Left forelimb (tissue), 1 donor: ENCODE measurements around the gene SBNO2.

Experiments
- DNase-seq: peaks from one replicate; pipeline ENCODE4 v3.0.0-alpha.2; 2018; ENCODE audit warnings: low spot score

Gene SBNO2

DNA sequence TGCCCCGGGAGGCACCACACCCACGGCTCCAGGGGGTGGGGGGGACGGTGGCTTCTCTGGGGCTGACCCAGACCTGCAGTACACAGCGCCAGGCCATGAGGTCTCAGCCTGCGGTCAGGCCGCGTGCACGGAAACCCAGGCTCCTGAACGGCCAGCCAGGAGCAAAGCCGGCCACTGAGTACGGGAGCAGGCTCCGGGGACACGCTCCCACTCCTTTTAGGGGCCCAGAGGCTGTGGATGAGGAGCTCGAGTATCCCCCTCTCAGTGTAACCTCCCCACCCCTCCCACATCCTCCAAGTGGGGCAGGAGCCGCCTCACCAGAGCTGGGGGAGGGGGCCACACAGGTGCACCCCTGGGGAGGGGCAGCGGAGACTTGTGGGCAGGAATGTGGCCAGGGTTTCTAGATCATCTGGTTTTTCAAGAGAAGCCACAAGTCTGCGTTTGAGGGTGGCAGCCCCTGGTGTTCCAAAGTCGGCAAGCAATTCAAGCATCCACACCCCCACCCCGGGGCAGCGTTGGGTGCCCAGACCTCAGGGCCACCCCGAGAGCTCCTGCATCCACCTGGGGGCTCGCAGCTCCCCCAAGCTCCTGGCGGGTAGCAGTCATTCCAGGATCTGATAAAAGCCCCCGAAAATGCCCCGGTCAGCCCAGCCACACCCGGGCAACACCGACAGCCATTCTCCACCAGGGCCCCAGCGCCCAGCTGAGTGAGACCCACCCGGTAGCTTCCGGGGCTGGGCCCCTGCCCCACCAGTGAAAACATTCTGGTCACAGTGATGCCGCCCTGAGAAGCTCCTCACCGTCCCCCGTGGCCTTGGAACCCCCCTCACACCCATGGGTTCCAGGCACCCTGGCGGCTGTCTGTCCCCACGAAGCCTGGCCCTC, 6.1 kb downstream of the SBNO2 start:
- no peak for DNase-seq

DNA sequence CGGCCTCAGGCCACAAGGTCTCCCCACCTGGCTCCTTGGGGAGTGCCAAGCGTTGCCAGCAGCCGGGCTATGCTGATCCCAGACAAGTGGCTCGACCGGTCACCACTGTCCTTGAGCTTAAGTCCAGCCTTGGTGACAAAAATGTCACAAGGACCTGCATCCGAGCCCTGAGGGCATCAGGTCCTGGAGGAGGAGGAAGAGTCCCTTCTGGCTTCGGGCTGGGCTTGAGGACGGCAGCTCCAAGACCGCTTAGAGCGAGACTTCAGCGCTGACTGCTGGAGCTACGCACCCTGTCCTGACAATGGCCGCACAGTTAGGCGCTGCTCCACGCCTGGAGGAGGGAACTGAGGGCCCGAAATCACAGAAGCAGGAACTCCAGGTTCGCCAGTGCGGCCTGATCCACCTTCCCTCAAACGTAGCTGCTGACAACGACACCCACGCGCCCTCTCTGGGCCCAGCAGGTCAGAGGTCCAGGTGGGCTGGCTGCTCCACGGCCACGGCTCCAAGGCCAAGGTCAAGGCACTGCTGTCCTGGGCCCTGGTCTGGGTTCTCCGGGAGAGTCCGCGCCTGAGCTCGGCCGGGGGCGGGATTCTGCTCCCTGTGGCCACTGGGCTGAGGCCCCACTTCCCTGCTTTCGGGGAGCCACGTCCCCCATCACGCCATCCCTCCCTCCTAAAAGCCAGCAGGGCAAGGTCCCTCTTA, 7.0 kb downstream of the SBNO2 start:
- DNase-seq: no peak

DNA sequence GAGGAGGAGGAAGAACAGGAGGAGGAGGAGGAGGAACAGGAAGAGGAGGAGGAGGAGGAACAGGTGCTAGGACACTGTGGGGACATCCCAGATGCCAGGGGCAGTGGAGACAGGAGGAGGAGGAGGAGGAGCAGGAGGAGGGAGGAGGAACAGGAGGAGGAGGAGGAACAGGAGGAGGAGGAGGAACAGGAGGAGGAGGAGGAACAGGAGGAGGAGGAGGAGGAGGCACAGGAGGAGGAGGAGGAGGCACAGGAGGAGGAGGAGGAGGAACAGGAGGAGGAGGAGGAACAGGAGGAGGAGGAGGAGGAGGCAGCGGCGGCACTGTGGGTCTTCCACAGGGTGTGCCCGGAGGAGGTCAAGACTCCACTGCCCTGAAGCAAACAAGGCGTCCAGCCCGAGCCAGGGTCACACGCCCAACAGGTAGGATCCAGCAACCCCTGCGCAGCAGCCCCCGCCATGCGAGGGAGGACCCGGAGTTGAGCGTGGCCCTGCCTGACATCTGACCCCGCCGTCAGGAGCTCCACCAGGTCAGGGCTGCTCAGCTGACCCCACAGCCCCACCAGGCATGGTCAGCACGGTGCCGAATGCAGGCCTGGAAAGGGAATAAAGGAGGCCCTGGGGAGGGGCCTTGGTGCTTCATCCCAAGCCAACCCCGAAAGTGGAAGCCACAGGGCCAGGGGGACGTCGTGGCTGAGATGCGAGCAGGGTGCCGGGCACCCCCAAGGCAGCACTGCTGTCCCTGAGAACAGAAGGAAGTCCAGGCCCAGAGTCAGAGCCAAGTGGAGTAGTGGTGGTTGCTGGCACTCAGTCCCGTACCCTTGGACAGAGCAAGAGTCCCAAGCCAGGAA, 9.2 kb downstream of the SBNO2 start:
- DNase-seq: no peak

DNA sequence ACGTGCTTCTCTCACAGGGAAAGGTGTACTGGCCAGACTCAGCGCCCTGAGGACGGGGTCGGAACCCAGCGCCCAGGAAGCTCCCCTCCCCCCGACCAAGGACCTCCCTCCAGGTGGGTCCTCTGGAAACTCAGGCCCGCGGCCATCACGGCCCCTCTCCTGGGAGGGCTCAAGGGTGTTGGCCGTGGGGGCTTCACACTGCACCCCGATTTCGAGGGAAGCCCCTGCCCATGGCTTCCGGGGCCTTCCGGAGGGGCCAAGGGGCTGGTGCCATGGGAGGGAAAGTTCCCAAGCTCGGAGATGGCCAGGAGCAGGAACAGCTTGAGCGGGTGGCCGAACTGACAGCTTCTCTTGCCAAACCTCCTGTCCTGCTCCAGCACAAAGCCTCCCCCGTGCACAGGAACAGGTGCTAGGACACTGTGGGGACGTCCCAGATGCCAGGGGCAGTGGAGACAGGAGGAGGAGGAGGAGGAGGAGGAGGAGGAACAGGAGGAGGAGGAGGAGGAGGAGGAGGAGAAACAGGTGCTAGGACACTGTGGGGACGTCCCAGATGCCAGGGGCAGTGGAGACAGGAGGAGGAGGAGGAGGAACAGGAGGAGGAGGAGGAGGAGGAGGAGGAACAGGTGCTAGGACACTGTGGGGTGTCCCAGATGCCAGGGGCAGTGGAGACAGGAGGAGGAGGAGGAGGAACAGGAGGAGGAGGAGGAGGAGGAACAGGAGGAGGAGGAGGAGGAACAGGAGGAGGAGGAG, 10.0 kb downstream of the SBNO2 start:
- no peak for DNase-seq

DNA sequence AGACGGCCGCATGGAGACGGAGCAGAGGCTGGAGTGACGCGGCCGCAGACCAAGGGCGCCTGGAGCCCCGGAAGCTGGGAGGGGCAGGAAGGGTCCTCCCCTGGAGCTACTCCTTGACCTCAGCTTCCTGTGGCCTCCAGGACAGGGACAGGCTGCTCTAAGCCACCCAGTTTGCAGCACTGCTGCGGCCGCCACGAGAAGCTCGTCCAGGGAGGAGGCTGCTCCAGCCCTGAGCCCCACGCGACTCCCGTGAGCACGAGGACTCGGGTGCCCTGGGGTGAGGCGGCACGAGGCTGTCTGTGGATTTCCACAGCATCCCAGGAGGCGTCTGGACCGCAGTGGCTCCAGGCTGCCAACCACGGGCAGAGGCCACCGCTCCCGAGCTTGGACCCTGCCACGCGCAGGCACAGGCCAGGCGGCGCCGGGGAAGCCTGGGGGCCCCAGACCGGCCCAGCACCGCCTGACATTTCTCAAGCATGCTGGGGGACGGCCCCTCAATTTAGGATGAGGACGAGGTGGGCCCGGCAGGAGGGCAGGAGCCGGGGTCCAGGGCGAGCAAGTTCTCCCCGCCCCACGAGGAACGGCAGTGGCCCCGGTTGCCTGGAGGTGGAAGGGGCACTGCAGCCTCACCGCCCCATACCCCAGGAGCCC, 10.7 kb downstream of the SBNO2 start:
- DNase-seq: no peak

DNA sequence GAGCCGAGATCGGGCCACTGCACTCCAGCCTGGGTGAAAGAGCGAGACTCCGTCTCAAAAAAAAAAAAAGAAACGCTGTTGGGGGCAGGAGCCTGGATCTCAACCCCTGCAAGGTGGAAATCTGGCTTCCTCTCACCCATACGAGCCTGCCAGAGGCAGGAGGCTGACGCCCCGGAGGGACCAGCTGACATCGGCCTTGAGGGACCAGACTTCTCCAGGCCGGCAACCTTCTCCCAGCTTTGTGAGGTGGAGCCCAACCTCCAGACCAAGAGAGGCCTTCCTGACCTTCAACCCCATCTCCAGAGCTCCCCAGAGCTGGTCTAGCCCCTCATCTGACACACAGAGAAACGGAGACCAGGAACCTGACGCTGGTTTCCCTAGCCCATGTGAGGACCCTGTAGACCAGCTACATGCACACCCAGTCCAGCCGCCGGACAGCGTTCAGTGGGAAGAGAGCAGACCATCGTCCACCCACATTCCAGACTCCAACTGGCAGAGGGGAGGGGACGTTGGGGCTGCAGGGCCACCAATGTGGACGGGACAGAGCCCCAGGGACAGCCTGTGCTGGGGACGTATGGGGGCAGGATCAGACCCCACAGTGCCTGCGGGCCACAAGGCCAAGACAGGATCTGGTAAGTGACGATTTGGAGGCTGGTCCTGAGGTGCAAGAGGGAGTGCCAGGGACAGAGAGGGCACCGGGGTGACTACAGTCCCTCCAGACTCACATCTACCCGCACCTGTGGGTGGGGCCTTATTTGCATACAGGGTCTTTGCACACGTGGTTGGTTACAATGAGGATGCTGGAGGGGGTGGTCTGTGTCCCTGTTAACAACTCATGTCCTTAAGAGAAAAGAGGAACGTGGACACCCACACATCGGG, 11.4 kb downstream of the SBNO2 start:
- DNase-seq: no peak

DNA sequence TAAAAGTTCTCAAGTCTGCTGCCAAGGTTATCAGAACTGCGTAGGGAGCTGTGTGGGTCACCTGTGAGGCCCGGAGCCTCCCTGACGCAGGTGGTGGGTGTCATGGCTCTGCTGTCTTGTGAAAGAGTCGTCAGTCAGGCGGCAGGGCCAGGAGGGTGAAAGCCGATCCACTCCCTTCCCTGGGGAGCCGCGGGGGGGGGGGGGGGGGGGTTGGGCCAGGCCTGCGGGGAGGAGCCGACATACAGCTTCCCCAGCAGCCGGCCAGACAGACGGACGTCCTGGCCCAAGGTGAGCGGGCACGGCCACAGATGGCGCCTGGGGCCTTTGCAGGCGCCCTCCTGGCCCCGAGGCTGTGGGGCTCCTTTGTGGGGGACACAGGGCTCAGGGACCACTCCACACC, 12.4 kb downstream of the SBNO2 start:
- no peak for DNase-seq

DNA sequence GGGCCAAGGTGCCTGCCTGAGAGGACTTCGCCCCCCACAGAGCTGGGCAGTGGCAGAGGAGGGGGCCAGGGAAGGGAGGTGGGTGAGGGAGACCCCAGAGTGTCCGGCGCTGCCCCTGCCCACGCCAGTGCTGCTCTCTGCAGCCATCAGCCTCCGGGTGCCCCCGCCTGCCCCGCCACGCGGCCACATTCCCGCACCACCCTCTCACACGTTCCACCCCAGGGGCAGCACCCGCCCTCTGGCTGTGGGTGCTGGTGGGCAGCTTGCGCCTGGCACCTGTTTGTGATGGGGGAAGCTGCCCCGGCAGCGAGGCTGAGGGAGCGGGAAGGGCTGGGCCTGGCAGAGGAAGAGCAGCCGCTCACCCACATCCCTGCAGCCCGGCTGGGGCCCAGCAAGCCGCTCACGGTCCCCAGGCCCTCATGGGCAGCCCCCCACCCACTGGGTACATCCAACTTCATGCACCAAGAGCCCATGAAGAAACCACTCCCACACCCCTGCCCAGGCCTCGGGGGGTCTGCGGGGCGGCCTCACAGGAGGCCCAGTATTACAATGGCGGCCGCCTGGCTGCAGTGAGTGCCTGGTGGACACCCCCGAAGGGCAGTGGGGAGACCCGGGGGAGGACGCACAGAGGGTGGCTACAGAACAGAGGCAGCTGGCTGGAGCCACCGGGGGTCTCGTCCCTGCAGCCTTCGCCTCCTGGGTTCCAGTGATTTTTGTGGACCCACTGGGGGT, 14.0 kb downstream of the SBNO2 start:
- no peak for DNase-seq

DNA sequence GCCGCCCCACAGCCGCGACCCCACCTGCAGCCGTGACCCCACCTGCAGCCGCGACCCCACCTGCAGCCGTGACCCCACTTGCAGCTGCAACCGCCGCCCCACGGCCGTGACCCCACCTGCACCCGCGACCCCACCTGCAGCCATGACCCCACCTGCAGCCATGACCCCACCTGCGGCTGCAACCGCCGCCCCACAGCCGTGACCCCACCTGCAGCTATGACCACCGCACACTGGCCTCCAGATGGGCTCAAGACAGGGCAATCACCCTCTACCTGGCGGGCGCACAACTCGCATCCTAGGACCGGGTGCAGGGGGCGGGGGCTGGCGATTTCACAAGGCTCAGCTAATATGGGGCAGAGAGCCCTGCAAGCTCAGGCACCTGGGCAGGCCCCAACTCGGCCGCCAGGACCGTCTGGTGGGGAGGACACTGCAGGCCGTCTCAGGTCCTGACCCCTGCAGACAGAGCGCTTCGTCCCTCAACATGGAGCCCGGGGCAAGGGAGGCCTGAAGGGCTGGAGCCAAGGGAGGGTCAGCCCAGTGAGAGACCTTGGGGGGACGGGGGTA, 15.1 kb downstream of the SBNO2 start:
- no peak for DNase-seq

DNA sequence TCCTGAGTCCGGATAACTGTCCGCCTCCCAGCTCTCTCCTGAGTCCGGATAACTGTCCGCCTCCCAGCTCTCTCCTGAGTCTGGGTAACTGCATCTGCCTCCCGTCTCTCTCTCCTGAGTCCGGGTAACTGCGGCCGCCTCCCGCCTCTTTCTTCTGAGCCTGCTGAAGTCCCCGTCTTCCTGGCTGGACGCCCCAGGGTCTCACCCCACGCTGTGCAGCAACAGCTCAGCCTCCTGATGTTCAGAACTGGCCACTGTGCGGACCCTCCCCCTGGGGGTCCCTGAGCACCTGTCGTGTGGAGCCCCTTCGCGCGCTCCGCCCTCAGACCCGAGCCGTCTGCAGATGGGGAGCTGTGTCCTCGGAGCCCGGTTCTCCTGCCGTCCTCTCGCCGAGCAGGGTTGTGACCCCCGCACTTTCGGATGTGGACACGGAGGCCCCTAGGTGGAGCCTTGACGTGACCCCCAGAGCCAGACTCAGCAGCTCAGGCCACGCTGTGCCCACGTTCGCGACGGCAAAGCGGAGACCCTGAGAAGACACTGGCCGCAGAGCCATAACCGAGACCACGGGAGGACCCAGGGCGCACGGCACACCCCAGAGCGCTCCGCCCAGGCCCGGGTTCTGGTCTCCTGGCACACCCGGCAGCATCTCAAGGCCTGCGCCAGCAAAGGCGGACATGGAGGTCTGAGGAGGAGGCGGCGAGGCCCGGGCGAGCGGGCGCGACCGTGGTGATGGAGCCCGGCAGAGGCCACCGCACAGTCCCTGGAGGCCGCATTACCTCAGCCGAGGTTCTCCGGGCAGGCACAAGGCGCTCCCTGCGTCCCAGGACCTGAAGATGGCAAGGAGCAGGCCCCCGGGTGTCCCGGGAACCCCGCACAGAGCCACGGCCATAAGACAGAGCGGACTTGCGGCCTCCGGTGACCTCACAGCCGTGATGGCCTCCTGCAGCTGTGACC, 15.9 kb downstream of the SBNO2 start:
- no peak for DNase-seq

DNA sequence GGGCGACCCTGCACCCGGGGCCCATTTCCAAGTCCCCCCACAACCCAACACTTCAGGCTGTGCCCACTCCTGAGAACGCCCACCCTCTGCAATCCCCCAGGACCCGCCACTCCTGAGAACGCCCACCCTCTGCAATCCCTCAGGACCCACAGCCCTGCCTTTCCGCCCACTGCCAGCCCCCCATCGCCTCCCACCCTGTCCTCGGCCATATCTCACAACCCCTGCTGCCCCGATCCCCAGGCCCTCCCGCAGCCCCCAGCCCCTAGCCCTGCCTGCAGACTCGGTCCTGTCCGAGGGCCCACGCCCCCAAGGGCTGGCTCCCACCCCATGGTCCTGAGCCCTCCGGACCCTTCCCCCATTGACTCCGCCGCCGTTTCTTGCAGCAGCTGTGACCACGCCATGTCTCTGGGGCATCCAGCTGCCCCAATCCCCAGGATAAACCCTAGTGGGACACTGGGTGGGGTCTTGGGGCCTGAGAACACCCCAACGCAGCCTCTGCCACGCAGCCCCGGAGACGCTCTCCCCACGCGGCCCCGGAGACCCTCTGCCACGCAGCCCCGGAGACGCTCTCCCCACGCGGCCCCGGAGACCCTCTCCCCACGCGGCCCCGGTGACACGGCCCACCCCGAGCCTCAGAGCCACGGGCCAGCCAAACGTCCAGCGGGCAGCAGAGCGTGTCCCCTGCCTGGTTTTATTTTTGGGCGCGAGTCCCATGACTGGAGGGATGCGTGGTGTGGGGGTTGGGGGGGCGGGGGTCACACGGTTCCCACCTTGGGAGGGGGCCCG, 17.0 kb downstream of the SBNO2 start:
- no peak for DNase-seq

DNA sequence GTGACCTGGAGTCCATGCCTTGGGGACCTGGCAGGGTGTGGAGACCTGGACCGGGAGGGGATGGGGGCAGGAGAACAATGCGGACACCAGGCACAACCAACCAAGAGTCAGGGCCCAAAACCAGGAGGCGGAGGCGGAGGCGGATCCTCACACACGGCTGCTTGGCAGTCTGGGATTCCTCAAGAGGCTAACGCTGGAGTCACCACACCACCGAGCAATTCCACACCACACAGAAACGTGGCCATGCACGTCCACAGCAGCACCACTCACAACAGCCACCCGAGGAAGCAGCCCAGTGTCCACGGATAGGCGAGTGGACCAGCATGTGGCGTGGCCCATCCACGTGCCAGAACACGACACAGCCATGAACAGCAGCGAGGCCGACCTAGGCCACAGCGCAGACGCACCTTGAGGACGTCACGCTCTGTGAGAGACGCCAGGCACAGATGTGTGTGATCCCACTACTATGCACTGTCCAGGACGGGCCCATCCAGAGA, 17.7 kb downstream of the SBNO2 start:
- DNase-seq: no peak

DNA sequence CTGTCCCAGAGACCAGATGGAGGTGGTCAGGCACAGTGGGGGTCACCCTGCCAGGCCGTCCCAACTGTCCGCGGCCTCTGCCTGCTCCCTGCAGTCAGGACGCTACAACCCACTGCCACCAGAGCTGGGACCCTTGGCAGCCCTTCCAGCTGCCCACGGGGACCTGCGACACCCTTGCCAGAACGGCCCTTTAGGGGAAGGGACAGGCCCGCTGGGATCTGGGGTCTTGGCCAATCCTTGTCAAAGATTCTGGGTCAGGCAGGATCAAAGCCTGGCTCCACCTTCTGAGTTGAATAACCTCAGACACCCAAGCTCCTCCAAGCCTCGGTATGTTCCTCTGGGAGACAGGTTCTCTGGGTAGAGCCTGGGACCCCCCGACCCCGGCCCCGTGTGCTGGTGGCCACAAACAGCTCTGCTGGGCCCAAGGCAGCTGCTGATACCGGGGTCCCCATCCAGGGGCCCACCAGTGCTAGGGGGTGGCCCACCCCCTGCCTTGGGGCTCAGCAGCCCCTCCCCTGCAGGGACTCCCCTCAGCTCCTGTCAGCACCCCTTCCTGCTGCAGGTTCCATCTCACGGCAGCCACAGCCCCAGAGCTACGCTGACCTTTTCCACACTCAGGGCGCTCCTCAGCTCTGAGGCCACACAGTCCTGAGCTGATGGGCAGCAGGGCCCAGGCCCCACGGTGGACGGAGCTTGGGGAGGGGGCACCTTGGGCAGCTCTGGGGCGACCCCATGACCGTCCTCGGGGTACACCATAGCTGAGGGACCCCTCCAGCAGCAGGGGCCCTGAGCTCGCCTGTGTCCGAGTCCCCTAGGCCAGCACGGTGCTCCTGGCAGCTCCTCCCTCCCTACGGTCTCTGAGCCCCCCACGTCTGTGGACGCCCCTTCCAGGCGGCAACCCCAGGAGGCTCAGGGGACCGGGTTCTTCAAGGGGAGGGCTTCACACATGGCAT, 18.4 kb downstream of the SBNO2 start:
- no peak for DNase-seq

DNA sequence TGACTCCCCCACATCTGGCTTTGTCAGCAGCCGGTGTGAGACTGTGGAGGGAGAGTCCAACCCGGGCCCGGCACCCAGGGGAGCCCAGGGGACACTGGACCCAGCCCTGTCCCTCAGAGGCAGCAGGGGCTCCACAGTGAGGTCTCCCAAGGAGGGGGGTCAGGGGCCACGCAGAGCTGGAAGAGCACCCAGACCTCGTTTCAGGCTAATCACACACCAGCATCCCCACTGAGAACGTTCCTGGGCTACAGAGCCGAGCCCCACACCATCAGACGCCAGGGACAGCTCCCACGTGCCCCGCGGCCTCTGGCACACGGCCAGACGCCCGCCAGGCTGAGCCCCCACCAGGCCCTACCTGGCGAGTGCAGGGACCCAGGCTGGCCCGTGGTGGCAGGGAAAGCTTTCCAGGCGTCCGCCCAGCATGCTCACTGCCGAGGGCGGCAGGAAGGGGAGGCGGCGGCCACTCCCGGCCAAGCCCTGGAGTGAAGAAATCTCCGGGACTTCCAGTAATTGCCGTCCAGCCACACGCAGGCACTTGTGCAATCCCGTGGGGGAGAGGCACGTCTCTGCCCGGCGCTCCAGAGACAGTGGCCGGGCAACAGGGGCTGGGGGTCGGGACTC, 19.2 kb downstream of the SBNO2 start:
- DNase-seq: no peak
